IPS-18c (cell line): ENCODE results near the gene SULT2B1.
"Not testable (repeated sequence)": the region's sequence is repeated elsewhere in the genome, so short reads cannot be mapped to it uniquely, and the experiment has no call there.

Source experiments
- H3K4me3 ChIP-seq: 2 replicates; pipeline ENCODE4 v1.7.0; 2013; ENCODE audit warnings: low read depth, mild to moderate bottlenecking, low read length, moderate library complexity; ENCODE audit not compliant: insufficient read depth
- H3K9me3 ChIP-seq: one replicate; pipeline ENCODE4 v1.6.1; 2013; ENCODE audit warnings: mild to moderate bottlenecking, low read length, moderate library complexity; ENCODE audit not compliant: control insufficient read depth, insufficient read depth

SULT2B1 gene

DNA sequence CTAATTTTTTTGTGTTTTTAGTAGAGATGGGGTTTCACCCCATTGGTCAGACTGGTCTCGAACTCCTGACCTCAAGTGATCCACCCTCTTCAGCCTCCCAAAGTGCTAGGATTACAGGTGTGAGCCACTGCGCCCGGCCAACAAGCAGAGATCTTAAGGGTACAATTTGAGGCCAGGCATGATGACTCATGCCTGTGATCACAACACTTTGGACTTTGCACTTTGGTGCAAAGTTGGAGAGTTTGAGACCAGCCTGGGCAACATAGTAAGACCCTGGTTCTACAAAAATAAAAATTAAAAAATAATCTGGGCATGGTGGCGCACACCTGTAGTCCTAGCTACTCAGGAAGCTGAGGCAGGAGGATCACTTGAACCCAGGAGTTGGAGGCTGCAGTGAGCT lies 32.5 kb upstream of the SULT2B1 start:
- not testable (repeated sequence) for H3K9me3 ChIP-seq, H3K4me3 ChIP-seq

GRCh38 chr19:48520134-48520533 lies 31.8 kb upstream of the SULT2B1 start:
- H3K9me3 ChIP-seq: peaks cover 2% of the 10 kb centered on the region

DNA sequence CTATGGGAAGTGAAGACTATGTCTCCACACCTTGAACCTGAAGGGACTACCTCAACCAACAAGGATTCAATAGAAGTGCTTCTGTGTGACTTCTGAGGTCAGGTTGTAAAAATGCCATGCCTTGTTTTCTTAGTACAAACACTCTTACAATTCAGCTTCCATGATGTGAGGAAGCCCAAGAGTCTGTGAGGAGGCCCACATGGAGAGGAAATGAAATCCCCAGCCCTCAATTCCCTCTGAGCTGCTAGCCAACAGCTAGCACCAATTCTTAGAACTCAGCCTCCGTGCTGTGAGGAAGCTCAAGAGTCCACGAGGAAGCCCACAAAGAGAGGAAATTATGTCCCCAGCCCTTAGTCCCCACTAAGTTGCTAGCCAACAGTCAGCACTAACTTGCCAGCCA lies 27.8 kb upstream of the SULT2B1 start:
- Histone ChIP-seq H3K4me3 (no peak overlapping the region), H3K9me3 (peaks cover 11% of the 10 kb centered on the region)

More at GRCh38 chr19:48520134-48520533, 31.8 kb upstream of the SULT2B1 start:
- no peak overlapping the region for H3K4me3 ChIP-seq

- H3K9me3 ChIP-seq: peaks cover 11% of the 10 kb centered on the region
- no peak overlapping the region for H3K4me3 ChIP-seq
These were observed 27.2 kb upstream of the SULT2B1 start for GRCh38 chr19:48524732-48525131.

DNA sequence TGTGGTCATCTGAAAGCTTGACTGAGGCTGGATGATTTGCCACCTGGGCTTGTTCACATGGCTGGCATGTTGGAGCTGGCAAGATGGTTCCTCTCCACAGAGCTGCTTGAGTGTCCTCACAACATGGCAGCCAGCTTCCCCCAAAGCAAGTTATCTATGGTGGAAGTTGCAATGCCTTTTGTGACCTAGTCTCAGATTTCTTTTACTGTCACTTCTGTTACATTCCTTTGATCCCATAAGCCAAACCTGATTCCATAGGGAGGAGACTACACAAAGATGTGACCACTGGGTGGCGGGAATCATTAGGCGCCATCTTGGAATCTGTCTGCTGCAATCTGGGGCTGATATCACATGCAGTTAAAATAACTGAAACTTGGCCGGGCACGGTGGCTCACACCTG lies 22.8 kb upstream of the SULT2B1 start:
- H3K4me3 ChIP-seq: no peak overlapping the region
- H3K9me3 ChIP-seq: peaks cover 11% of the 10 kb centered on the region

GRCh38 chr19:48530066-48530720 lies 21.8 kb upstream of the SULT2B1 start:
- H3K9me3 ChIP-seq: peaks cover 11% of the 10 kb centered on the region

GRCh38 chr19:48530770-48531169 lies 21.2 kb upstream of the SULT2B1 start:
- peaks cover 11% of the 10 kb centered on the region for H3K9me3 ChIP-seq
- H3K4me3 ChIP-seq: no peak overlapping the region

More at GRCh38 chr19:48530066-48530720, 21.8 kb upstream of the SULT2B1 start:
- no peak overlapping the region for H3K4me3 ChIP-seq

GRCh38 chr19:48533770-48534169 lies 18.2 kb upstream of the SULT2B1 start:
- Histone ChIP-seq H3K4me3 (no peak overlapping the region), H3K9me3 (peaks cover 5% of the 10 kb centered on the region)

GRCh38 chr19:48537541-48537940 lies 14.4 kb upstream of the SULT2B1 start:
- H3K9me3 ChIP-seq: no peaks in the 10 kb centered on the region
- no peak overlapping the region for H3K4me3 ChIP-seq

DNA sequence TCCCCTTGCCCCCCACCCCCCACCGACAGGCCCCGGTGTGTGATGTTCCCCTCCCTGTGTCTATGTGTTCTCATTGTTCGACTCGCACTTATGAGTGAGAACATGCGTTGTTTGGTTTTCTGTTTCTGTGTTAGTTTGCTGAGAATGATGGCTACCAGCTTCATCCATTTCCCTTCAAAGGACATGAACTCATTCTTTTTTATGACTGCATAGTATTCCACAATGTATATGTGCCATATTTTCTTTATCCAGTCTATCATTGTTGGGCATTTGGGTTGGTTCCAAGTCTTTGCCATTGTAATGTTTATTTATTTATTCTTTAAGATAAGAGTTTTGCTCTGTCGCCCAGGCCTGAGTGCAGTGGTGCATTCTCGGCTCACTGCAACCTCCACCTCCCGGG lies 13.9 kb upstream of the SULT2B1 start:
- not testable (repeated sequence) for H3K4me3 ChIP-seq, H3K9me3 ChIP-seq

- Histone ChIP-seq H3K9me3 (no peaks in the 10 kb centered on the region), H3K4me3 (no peak overlapping the region)
These were observed 12.4 kb upstream of the SULT2B1 start for GRCh38 chr19:48539503-48540096.

DNA sequence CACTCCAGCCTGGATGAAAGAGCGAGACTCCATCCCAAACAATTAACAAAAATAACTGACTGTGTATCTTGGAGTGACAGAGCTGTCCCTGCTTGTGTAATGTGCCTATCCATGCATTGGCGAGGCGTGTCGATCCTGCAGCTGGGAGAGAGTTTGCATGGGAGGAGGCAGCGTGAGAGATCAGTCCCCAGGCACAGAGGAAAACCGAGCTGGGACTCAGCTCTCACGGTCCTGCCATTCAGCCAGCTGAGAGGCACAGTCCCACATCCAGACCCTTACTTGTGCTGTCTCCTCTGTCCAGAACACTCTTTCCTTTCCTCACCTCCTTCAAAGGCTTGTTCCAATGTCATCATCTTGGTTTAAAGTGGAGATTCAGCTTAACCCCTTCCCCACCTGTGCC lies 11.9 kb upstream of the SULT2B1 start:
- Histone ChIP-seq H3K9me3 (no peaks in the 10 kb centered on the region), H3K4me3 (no peak overlapping the region)

GRCh38 chr19:48541813-48542212 lies 10.2 kb upstream of the SULT2B1 start:
- Histone ChIP-seq H3K9me3 (no peaks in the 10 kb centered on the region), H3K4me3 (no peak overlapping the region)

- H3K9me3 ChIP-seq: no peaks in the 10 kb centered on the region
- H3K4me3 ChIP-seq: no peak overlapping the region
These were observed 8.8 kb upstream of the SULT2B1 start for GRCh38 chr19:48543121-48543710.

GRCh38 chr19:48544856-48545750 lies 6.9 kb upstream of the SULT2B1 start:
- Histone ChIP-seq H3K9me3 (no peaks in the 10 kb centered on the region), H3K4me3 (no peak overlapping the region)

DNA sequence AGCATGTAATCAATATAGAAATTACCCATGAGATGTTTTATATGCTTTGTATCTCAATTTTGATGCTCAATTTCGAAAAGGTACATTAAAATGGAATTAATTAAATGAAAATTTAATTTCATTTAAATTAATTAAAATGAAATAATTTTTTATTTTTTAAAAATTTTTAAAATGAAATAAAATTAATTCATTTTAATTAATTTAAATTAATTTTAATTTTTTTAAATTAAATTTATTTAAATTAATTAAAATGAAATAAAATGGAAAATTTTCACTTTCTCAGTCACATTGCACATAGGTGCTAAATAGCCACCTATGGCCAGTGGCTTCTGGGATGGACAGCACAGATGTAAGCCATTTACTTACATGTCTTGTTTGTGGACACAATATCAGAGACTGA lies 4.2 kb upstream of the SULT2B1 start:
- H3K9me3 ChIP-seq: no peaks in the 10 kb centered on the region
- no peak overlapping the region for H3K4me3 ChIP-seq

DNA sequence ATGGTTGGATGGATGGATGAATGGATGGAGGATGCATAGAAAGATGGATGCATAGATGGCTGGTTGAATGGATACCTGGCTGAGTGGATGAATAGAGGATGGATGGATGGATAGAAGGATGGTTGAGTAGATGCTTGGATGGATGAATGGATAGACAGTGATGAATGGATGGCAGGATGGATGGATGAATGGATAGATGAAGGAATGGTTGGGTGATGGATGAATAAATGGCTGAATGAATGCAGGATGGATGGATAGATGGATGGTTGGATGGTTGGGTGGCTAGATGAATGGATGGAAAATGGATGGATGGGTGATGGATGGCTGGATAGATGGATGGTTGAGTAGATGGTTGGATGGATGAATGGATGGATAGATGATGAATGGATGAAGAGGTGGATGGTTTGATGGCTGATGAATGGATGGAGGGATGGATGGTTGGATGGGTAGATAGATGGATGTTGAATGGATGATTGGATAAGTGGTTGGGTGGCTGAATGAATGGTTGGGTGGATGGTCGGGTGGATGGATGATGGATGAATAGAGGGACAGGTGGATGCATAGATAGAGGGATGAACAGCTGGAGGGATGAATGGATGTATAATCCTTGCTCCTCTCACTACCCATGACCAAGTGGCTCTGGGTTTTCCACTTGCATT lies 3.6 kb upstream of the SULT2B1 start:
- Histone ChIP-seq H3K9me3 (no peaks in the 10 kb centered on the region), H3K4me3 (no peak overlapping the region)
